GM23338 (cell line): Measurements from ENCODE around the gene RIN3.

Experiments
- CTCF ChIP-seq, 2 experiments: fragments of 200-600 bp in 1 of 2; sonication (generic) in 1 of 2; conservative IDR thresholded peaks; 2 replicates each; pipeline versions ENCODE4 v1.5.1 to v1.6.1; 2016 to 2017; ENCODE audit warnings: antibody characterized with exemption in 2 of 2, low read depth in 2 of 2, mild to moderate bottlenecking in 2 of 2, moderate library complexity in 1 of 2
- EZH2 ChIP-seq: fragments of 200-600 bp; sonication (generic); IDR thresholded peaks from one replicate; pipeline ENCODE4 v1.8.0; 2017; ENCODE audit warnings: antibody characterized with exemption, mild to moderate bottlenecking, low read depth; ENCODE audit not compliant: unreplicated experiment
- REST ChIP-seq: IDR thresholded peaks from one replicate; pipeline ENCODE4 v1.6.1; 2018; ENCODE audit warnings: antibody characterized with exemption; ENCODE audit not compliant: unreplicated experiment

GRCh38 chr14:92544051-92544720 is 30.6 kb downstream of the RIN3 start:
- TF ChIP-seq CTCF (conservative IDR thresholded peaks at IDR 0.05; ENCODE audit: low read depth in 2 of 2) (no peak), REST (no peak), EZH2 (no peak)
